CD14-positive monocyte (primary cell): ENCODE measurements around the gene NFKB1. TPM values are rescaled to one million over a fixed set of nuclear protein-coding genes. Genes with fewer than 3 reads are reported as not detected.

ENCODE experiments used
- DNase-seq, 3 donors: peaks; one replicate each; pipeline ENCODE4 v3.0.0-alpha.2; 2011 to 2022
- H2AFZ ChIP-seq: 2 replicates; pipeline ENCODE4 v1.6.0; 2012; ENCODE audit warnings: mild to moderate bottlenecking, low read depth, low read length, inconsistent platforms; ENCODE audit not compliant: insufficient read depth, poor library complexity, severe bottlenecking
- H3K27ac ChIP-seq, 2 donors: 1 replicate in 1 of 2; 2 replicates in 1 of 2; pipeline ENCODE4 v1.5.1; 2012 to 2013; ENCODE audit warnings: low read length in 2 of 2, control low read depth in 1 of 2, inconsistent platforms in 1 of 2, low read depth in 1 of 2, mild to moderate bottlenecking in 1 of 2
- H3K27me3 ChIP-seq, 2 donors: one replicate each; pipeline versions ENCODE4 v1.6.0 to v1.6.1; 2011 to 2013; ENCODE audit warnings: low read length in 2 of 2; ENCODE audit not compliant: control insufficient read depth in 2 of 2, insufficient read depth in 2 of 2
- H3K36me3 ChIP-seq, 2 donors: replicated peaks in 1 of 2; 1 replicate in 1 of 2; 2 replicates in 1 of 2; pipeline versions ENCODE4 v1.5.1 to v1.6.1; 2012 to 2013; ENCODE audit warnings: low read length in 2 of 2, control low read depth in 1 of 2, inconsistent platforms in 1 of 2, mild to moderate bottlenecking in 1 of 2; ENCODE audit not compliant: insufficient read depth in 2 of 2, control insufficient read depth in 1 of 2
- H3K4me1 ChIP-seq, 2 donors: 1 replicate in 1 of 2; 2 replicates in 1 of 2; pipeline versions ENCODE4 v1.5.1 to v1.6.1; 2012 to 2013; ENCODE audit warnings: low read length in 2 of 2, control low read depth in 1 of 2, inconsistent platforms in 1 of 2, mild to moderate bottlenecking in 1 of 2, moderate library complexity in 1 of 2; ENCODE audit not compliant: insufficient read depth in 2 of 2, control insufficient read depth in 1 of 2
- H3K4me2 ChIP-seq: replicated peaks from 2 replicates; pipeline ENCODE3; 2012; ENCODE audit warnings: low read length, moderate library complexity, mild to moderate bottlenecking; ENCODE audit not compliant: poor library complexity, severe bottlenecking; ENCODE audit errors: extremely low read depth
- H3K4me3 ChIP-seq, 3 experiments: fragments of 200-600 bp in 1 of 3; sonication (generic) in 1 of 3; replicated peaks in 1 of 3; 1 replicate in 2 of 3; 2 replicates in 1 of 3; pipeline ENCODE4 v1.5.1; 2011 to 2013; ENCODE audit warnings: low read length in 3 of 3, mild to moderate bottlenecking in 3 of 3, control low read depth in 2 of 3, low read depth in 2 of 3, inconsistent platforms in 1 of 3, moderate library complexity in 1 of 3
- H3K79me2 ChIP-seq: 2 replicates; pipeline ENCODE4 v1.6.0; 2012; ENCODE audit warnings: mild to moderate bottlenecking, control low read depth, inconsistent platforms, low read length, moderate library complexity; ENCODE audit not compliant: insufficient read depth
- H3K9ac ChIP-seq: 2 replicates; pipeline ENCODE4 v1.6.0; 2017; ENCODE audit warnings: low read length, mild to moderate bottlenecking; ENCODE audit not compliant: insufficient read depth, poor library complexity, severe bottlenecking
- H3K9me3 ChIP-seq, 2 donors: replicated peaks in 1 of 2; 1 replicate in 1 of 2; 2 replicates in 1 of 2; pipeline versions ENCODE4 v1.5.1 to v1.6.1; 2012 to 2013; ENCODE audit warnings: low read length in 2 of 2, control low read depth in 1 of 2; ENCODE audit not compliant: control insufficient read depth in 1 of 2, insufficient read depth in 1 of 2
- H4K20me1 ChIP-seq: 2 replicates; pipeline ENCODE4 v1.6.0; 2012; ENCODE audit warnings: mild to moderate bottlenecking, low read length, control low read depth, moderate library complexity; ENCODE audit not compliant: insufficient read depth
- H3K27ac Mint-ChIP-seq, 7 donors: one replicate each; pipeline ENCODE4 v1.8.0; 2020; ENCODE audit warnings: mild to moderate bottlenecking in 7 of 7, mixed read lengths in 7 of 7, moderate library complexity in 6 of 7, inconsistent platforms in 2 of 7
- H3K27me3 Mint-ChIP-seq, 3 donors: one replicate each; pipeline ENCODE4 v1.8.0; 2021 to 2022; ENCODE audit warnings: low read depth in 3 of 3, mild to moderate bottlenecking in 3 of 3, mixed read lengths in 3 of 3, moderate library complexity in 3 of 3, inconsistent platforms in 1 of 3
- H3K36me3 Mint-ChIP-seq, 2 donors: one replicate each; pipeline ENCODE4 v1.8.0; 2020; ENCODE audit warnings: mixed read lengths in 2 of 2, inconsistent platforms in 1 of 2, mild to moderate bottlenecking in 1 of 2
- H3K4me1 Mint-ChIP-seq: one replicate; pipeline ENCODE4 v1.8.0; 2020; ENCODE audit warnings: mild to moderate bottlenecking, mixed read lengths
- H3K4me3 Mint-ChIP-seq, 2 donors: one replicate each; pipeline ENCODE4 v1.8.0; 2020; ENCODE audit warnings: mild to moderate bottlenecking in 2 of 2, mixed read lengths in 2 of 2, moderate library complexity in 1 of 2
- H3K9me3 Mint-ChIP-seq, 7 donors: one replicate each; pipeline ENCODE4 v1.8.0; 2020 to 2022; ENCODE audit warnings: mixed read lengths in 7 of 7, mild to moderate bottlenecking in 6 of 7, moderate library complexity in 6 of 7, inconsistent platforms in 2 of 7
- CTCF ChIP-seq: fragments of 200-600 bp; IDR thresholded peaks from one replicate; pipeline ENCODE4 v1.8.0; 2022; ENCODE audit warnings: antibody characterized with exemption, mild to moderate bottlenecking
- WGBS: methylation state at CpG from one replicate; pipeline ENCODE4 v1.1.5; 2013; ENCODE audit warnings: missing lambda C conversion rate; ENCODE audit not compliant: insufficient coverage; 5-methylcytosine and 5-hydroxymethylcytosine counted together
- intact Hi-C, 2 donors: fragments of 100-400 bp; cut with micrococcal nuclease; formaldehyde crosslinking; loops; one replicate each; pipeline versions ENCODE4 v1.15.0 to v1.15.1; 2023
- polyA plus RNA-seq, 3 donors: library from polyadenylated mRNA; depleted of rRNA in 1 of 3; unstranded in 2 of 3; stranded (reverse) in 1 of 3; fragments of 300-500 nt in 2 of 3; fragments of >200 nt in 1 of 3; fragmentation: Illumina TruSeq in 2 of 3; gene quantifications; 1 replicate in 2 of 3; 2 replicates in 1 of 3; pipeline ENCODE4 v1.2.3, GENCODE V29; 2012 to 2021

The NFKB1 gene
- polyA plus RNA-seq, 3 donors, result 9.0 to 34.4 (median 17.8) TPM

- Histone ChIP-seq H3K27me3 (no peaks in the 10 kb centered on the region), H2AFZ (no peak overlapping the region), H3K36me3 (peaks cover 61 to 92% of the 10 kb centered on the region in 2 donors), H3K4me3 (no peak overlapping the region), H3K4me2 (no peak overlapping the region), H3K4me1 (no peaks in the 10 kb centered on the region), H3K79me2 (peaks cover 8% of the 10 kb centered on the region), H3K9ac (no peak overlapping the region), H3K9me3 (no peaks in the 10 kb centered on the region), H4K20me1 (peaks cover 95% of the 10 kb centered on the region), H3K27ac (no peak overlapping the region)
- Mint-ChIP-seq H3K27me3 (no peaks in the 10 kb centered on the region), H3K4me1 (no peaks in the 10 kb centered on the region), H3K36me3 (peaks cover 56 to 58% of the 10 kb centered on the region in 2 donors), H3K9me3 (no peaks in the 10 kb centered on the region), H3K4me3 (no peak overlapping the region), H3K27ac (peak overlapping the region in 1 of 7 donors; percentile 37)
- intact Hi-C loops, result loop anchor here in 1 of 2 donors (5.0 kb wide), 1 partner anchor 38 kb away; no protein-coding TSS in a partner anchor
- no peak for TF ChIP-seq CTCF
- DNase-seq, result no peak
- WGBS, result no CpG with 5 or more reads among the region's 2 CpGs
These were observed 33.7 kb downstream of the NFKB1 start for GRCh38 chr4:102534845-102535244.

- H3K4me3 ChIP-seq, result no peak overlapping the region
- H3K9ac ChIP-seq, result no peak overlapping the region
- no peaks in the 10 kb centered on the region for H3K9me3 Mint-ChIP-seq
- peaks cover 8% of the 10 kb centered on the region for H3K79me2 ChIP-seq
- no peak overlapping the region for H2AFZ ChIP-seq
- H3K27ac ChIP-seq, result no peak overlapping the region
- no peaks in the 10 kb centered on the region for H3K27me3 Mint-ChIP-seq
- no peaks in the 10 kb centered on the region for H3K4me1 ChIP-seq
- H3K4me3 Mint-ChIP-seq, result no peak overlapping the region
- H3K27me3 ChIP-seq, result no peaks in the 10 kb centered on the region
- no peak overlapping the region for H3K27ac Mint-ChIP-seq
- intact Hi-C loops, result no loop called here
- no peaks in the 10 kb centered on the region for H3K9me3 ChIP-seq
- no peak overlapping the region for H3K4me2 ChIP-seq
- no peaks in the 10 kb centered on the region for H3K4me1 Mint-ChIP-seq
- no CpG with 5 or more reads among the region's 4 CpGs for WGBS
- TF ChIP-seq CTCF, result no peak
- H4K20me1 ChIP-seq, result peaks cover 95% of the 10 kb centered on the region
- H3K36me3 Mint-ChIP-seq, result peaks cover 55 to 58% of the 10 kb centered on the region in 2 donors
- peak in 1 of 3 donors; percentile 40 for DNase-seq
- H3K36me3 ChIP-seq, result peaks cover 59 to 92% of the 10 kb centered on the region in 2 donors
These were observed 34.4 kb downstream of the NFKB1 start for GRCh38 chr4:102535398-102536082.
